Measurements from ENCODE around the gene CTPS2. TPM values are rescaled to one million over a fixed set of nuclear protein-coding genes. Genes with fewer than 3 reads are reported as not detected.
"Not testable (repeated sequence)": the region's sequence is repeated elsewhere in the genome, so short reads cannot be mapped to it uniquely, and the experiment has no call there.

The CTPS2 gene
- 1 to 10 TPM; 4.6 to 4.7 TPM for total RNA-seq

GRCh38 chrX:16712548-16713155 is at the start of gene CTPS2:
TSS of gene CTPS2 (minus strand) at chrX:16712669. CDS start at chrX:16702902, 9,767 bp downstream.
- Mint-ChIP-seq H3K27me3 (ENCODE audit: low read depth) (no peaks in the 10 kb centered on the region), H3K27ac (peak within 1 kb of the TSS; percentile 81), H3K9me3 (ENCODE audit: insufficient read depth) (no peaks in the 10 kb centered on the region), H3K4me3 (peak within 1 kb of the TSS; percentile 82), H3K36me3 (ENCODE audit: low read depth) (no peaks in the 10 kb centered on the region), H3K4me1 (ENCODE audit: low read depth) (peaks cover 10% of the 10 kb centered on the region)
- ChIA-PET CTCF (interaction anchor here (1.7 kb wide), 1 partner anchor 15 kb away, joined by 4 read pairs; no protein-coding TSS in a partner anchor), POLR2A (no interaction called here)
- ATAC-seq (peak; percentile 92), DNase-seq (peak; percentile 47)

- H3K27me3 Mint-ChIP-seq (ENCODE audit: low read depth); H3K9me3 Mint-ChIP-seq (ENCODE audit: insufficient read depth); H3K27ac Mint-ChIP-seq; DNase-seq; POLR2A ChIA-PET; H3K4me1 Mint-ChIP-seq (ENCODE audit: low read depth); ATAC-seq; CTCF ChIA-PET; H3K4me3 Mint-ChIP-seq: not testable (repeated sequence)
- H3K36me3 Mint-ChIP-seq (ENCODE audit: low read depth) = peaks cover 13% of the 10 kb centered on the region
Observed at GRCh38 chrX:16761500-16761899, 49.0 kb upstream of the CTPS2 start.

DNA sequence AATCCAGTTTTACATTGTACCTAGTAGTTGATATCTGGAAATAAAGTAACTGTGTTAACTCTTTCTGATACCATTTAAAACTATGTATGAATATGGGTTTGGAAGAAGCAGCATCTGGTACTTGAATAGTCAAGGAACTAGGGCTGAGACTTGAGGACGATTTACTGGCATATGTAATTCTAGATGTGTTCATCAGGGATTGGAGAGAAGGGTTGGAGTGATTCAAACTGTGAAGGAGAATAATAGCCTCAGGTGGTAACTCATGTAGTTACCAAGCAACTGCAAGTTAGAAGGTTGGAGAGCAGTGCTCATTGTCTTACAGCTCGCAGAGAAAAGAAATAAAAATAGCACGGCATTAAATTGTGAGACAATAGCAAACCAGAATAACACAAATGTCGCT is 44.3 kb upstream of the CTPS2 start:
- ChIA-PET POLR2A (no interaction called here), CTCF (no interaction called here)
- ATAC-seq (no peak), DNase-seq (no peak)
- Mint-ChIP-seq H3K4me3 (no peak overlapping the region), H3K9me3 (ENCODE audit: insufficient read depth) (no peaks in the 10 kb centered on the region), H3K27me3 (ENCODE audit: low read depth) (no peaks in the 10 kb centered on the region), H3K4me1 (ENCODE audit: low read depth) (no peaks in the 10 kb centered on the region), H3K27ac (no peak overlapping the region), H3K36me3 (ENCODE audit: low read depth) (peaks cover 27% of the 10 kb centered on the region)

- ChIA-PET POLR2A (no interaction called here), CTCF (no interaction called here)
- H3K4me3 Mint-ChIP-seq = no peak overlapping the region
- H3K4me1 Mint-ChIP-seq (ENCODE audit: low read depth) = no peaks in the 10 kb centered on the region
- no peak overlapping the region for H3K27ac Mint-ChIP-seq
- H3K9me3 Mint-ChIP-seq (ENCODE audit: insufficient read depth) = no peaks in the 10 kb centered on the region
- no peaks in the 10 kb centered on the region for H3K27me3 Mint-ChIP-seq (ENCODE audit: low read depth)
- ATAC-seq (no peak), DNase-seq (no peak)
- H3K36me3 Mint-ChIP-seq (ENCODE audit: low read depth) = peaks cover 22% of the 10 kb centered on the region
Observed at GRCh38 chrX:16754019-16754418, 41.5 kb upstream of the CTPS2 start.

GRCh38 chrX:16750136-16750535 is 37.7 kb upstream of the CTPS2 start:
- CTCF ChIA-PET = no interaction called here
- ATAC-seq (no peak), DNase-seq (no peak)
- H3K9me3 Mint-ChIP-seq (ENCODE audit: insufficient read depth) = no peaks in the 10 kb centered on the region
- H3K27ac Mint-ChIP-seq = no peak overlapping the region
- POLR2A ChIA-PET = no interaction called here
- peaks cover 12% of the 10 kb centered on the region for H3K36me3 Mint-ChIP-seq (ENCODE audit: low read depth)
- no peaks in the 10 kb centered on the region for H3K27me3 Mint-ChIP-seq (ENCODE audit: low read depth)
- H3K4me1 Mint-ChIP-seq (ENCODE audit: low read depth) = no peaks in the 10 kb centered on the region
- no peak overlapping the region for H3K4me3 Mint-ChIP-seq

DNA sequence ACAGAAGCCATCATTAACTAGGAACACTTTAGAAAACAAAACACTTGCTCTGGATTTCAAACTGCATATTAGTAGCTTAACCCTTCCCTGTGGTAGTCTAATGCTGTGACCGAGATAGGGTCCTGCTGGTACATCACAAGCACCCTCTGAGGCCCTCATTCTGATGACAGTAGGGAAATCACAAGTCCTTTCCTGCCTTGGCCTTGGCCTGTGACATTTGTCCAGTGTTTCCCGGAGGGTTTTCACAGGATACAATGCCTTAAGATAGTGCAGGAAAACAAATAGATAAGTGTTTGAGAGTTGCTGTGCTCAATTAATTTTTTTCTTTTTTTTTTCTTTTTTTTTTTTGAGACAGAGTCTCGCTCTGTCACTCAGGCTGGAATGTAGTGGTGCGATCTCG is 36.0 kb upstream of the CTPS2 start:
- peaks cover 15% of the 10 kb centered on the region for H3K36me3 Mint-ChIP-seq (ENCODE audit: low read depth)

GRCh38 chrX:16745659-16746058 is 33.2 kb upstream of the CTPS2 start:
- ChIA-PET POLR2A (no interaction called here), CTCF (no interaction called here)
- ATAC-seq = no peak
- Mint-ChIP-seq H3K36me3 (ENCODE audit: low read depth) (peaks cover 12% of the 10 kb centered on the region), H3K4me3 (no peak overlapping the region), H3K9me3 (ENCODE audit: insufficient read depth) (no peaks in the 10 kb centered on the region), H3K27me3 (ENCODE audit: low read depth) (no peaks in the 10 kb centered on the region), H3K4me1 (ENCODE audit: low read depth) (no peaks in the 10 kb centered on the region), H3K27ac (no peak overlapping the region)
- no peak for DNase-seq

More for the DNA sequence above, 36.0 kb upstream of the CTPS2 start:
- H3K27me3 Mint-ChIP-seq (ENCODE audit: low read depth) = no peaks in the 10 kb centered on the region
- no peaks in the 10 kb centered on the region for H3K9me3 Mint-ChIP-seq (ENCODE audit: insufficient read depth)
- no peaks in the 10 kb centered on the region for H3K4me1 Mint-ChIP-seq (ENCODE audit: low read depth)
- POLR2A ChIA-PET = no interaction called here
- no peak overlapping the region for H3K4me3 Mint-ChIP-seq
- DNase-seq = no peak
- CTCF ChIA-PET = no interaction called here
- H3K27ac Mint-ChIP-seq = no peak overlapping the region
- no peak for ATAC-seq

GRCh38 chrX:16745102-16745501 is 32.6 kb upstream of the CTPS2 start:
- no peak for DNase-seq
- Mint-ChIP-seq H3K27ac (no peak overlapping the region), H3K4me3 (no peak overlapping the region), H3K9me3 (ENCODE audit: insufficient read depth) (no peaks in the 10 kb centered on the region), H3K36me3 (ENCODE audit: low read depth) (peaks cover 12% of the 10 kb centered on the region), H3K27me3 (ENCODE audit: low read depth) (no peaks in the 10 kb centered on the region), H3K4me1 (ENCODE audit: low read depth) (no peaks in the 10 kb centered on the region)
- POLR2A ChIA-PET = no interaction called here
- no peak for ATAC-seq
- CTCF ChIA-PET = no interaction called here

GRCh38 chrX:16743604-16744325 is 31.3 kb upstream of the CTPS2 start:
- ChIA-PET POLR2A (no interaction called here), CTCF (no interaction called here)
- no peak overlapping the region for H3K4me3 Mint-ChIP-seq
- DNase-seq = no peak
- peaks cover 12% of the 10 kb centered on the region for H3K36me3 Mint-ChIP-seq (ENCODE audit: low read depth)
- H3K9me3 Mint-ChIP-seq (ENCODE audit: insufficient read depth) = no peaks in the 10 kb centered on the region
- no peak overlapping the region for H3K27ac Mint-ChIP-seq
- no peaks in the 10 kb centered on the region for H3K27me3 Mint-ChIP-seq (ENCODE audit: low read depth)
- no peak for ATAC-seq
- H3K4me1 Mint-ChIP-seq (ENCODE audit: low read depth) = no peaks in the 10 kb centered on the region

GRCh38 chrX:16739574-16739973 is 27.1 kb upstream of the CTPS2 start:
- H3K27ac Mint-ChIP-seq = no peak overlapping the region

DNA sequence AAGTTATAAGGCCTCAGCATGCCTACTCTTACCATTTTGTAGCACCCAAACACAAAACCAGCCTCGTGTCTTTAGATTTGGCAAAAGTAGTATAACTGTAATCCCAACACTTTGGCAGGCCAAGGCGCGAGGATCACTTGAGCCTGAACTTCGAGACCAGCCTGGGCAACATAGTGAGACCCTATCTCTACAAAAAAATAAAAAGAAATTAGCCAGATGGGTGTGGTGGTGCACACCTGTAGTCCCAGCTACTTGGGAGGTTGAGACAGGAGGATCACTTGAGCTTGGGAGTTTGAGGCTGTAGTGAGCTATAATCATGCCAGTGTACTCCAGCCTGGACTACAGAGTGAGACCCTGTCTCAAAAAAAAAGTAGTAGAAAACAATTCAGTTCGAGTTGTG is 24.6 kb upstream of the CTPS2 start:
- ChIA-PET POLR2A (no interaction called here), CTCF (no interaction called here)
- Mint-ChIP-seq H3K36me3 (ENCODE audit: low read depth) (peaks cover 7% of the 10 kb centered on the region), H3K9me3 (ENCODE audit: insufficient read depth) (no peaks in the 10 kb centered on the region), H3K27me3 (ENCODE audit: low read depth) (no peaks in the 10 kb centered on the region), H3K4me1 (ENCODE audit: low read depth) (peaks cover 6% of the 10 kb centered on the region), H3K27ac (no peak overlapping the region), H3K4me3 (no peak overlapping the region)
- no peak for DNase-seq
- ATAC-seq = no peak

More at GRCh38 chrX:16739574-16739973, 27.1 kb upstream of the CTPS2 start:
- POLR2A ChIA-PET = interaction anchor here (1.2 kb wide), 1 partner anchor 20 kb away, joined by 5 read pairs; the partner anchor contains the start of gene SYAP1
- CTCF ChIA-PET = no interaction called here
- Mint-ChIP-seq H3K4me3 (no peak overlapping the region), H3K36me3 (ENCODE audit: low read depth) (peaks cover 15% of the 10 kb centered on the region), H3K4me1 (ENCODE audit: low read depth) (no peaks in the 10 kb centered on the region), H3K27me3 (ENCODE audit: low read depth) (no peaks in the 10 kb centered on the region), H3K9me3 (ENCODE audit: insufficient read depth) (no peaks in the 10 kb centered on the region)
- no peak for ATAC-seq
- no peak for DNase-seq

DNA sequence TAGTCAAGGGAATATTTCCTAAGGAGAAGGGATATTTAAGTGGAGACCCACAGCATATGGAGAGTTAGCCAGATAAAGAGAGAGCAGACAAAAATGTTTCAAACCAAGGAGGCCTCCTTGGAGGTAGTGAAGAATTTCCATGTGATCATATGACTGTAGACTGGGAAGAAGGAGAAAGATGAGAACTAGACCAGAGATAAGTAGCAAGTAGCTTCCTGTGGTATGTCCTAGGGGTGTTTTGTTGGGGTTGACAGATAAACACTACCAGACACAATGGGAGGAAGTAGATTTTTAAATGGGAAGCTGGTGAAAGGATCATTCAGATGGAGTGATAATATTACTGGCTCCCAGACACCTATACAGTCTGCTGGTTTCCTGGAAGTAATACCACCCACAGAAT is 20.5 kb upstream of the CTPS2 start:
- Mint-ChIP-seq H3K27ac (no peak overlapping the region), H3K9me3 (ENCODE audit: insufficient read depth) (no peaks in the 10 kb centered on the region), H3K4me3 (no peak overlapping the region), H3K4me1 (ENCODE audit: low read depth) (peaks cover 6% of the 10 kb centered on the region), H3K36me3 (ENCODE audit: low read depth) (peaks cover 7% of the 10 kb centered on the region), H3K27me3 (ENCODE audit: low read depth) (no peaks in the 10 kb centered on the region)
- ATAC-seq (no peak), DNase-seq (no peak)
- ChIA-PET CTCF (no interaction called here), POLR2A (no interaction called here)
